Mesenchymal stem cell (in vitro differentiated cells and primary cell): ENCODE measurements around the gene DEGS2.
A peak's percentile ranks its signal among the peaks of the same experiment; 100 is the strongest.

Source experiments
- DNase-seq: peaks from one replicate; pipeline ENCODE4 v3.0.0-alpha.2; 2013
- H2AFZ ChIP-seq: one replicate; pipeline ENCODE4 v1.6.1; 2013; ENCODE audit warnings: low read depth, mild to moderate bottlenecking, control low read depth, inconsistent platforms, low read length, moderate library complexity
- H2AK5ac ChIP-seq: 2 replicates; pipeline ENCODE4 v1.6.1; 2013; ENCODE audit warnings: low read length, moderate library complexity, mild to moderate bottlenecking, inconsistent platforms; ENCODE audit not compliant: severe bottlenecking
- H2BK120ac ChIP-seq: one replicate; pipeline ENCODE4 v1.6.1; 2013; ENCODE audit warnings: low read depth, mild to moderate bottlenecking, inconsistent platforms, low read length, moderate library complexity
- H2BK12ac ChIP-seq, 2 experiments: one replicate each; pipeline ENCODE4 v1.6.1; 2013; ENCODE audit warnings: inconsistent platforms in 2 of 2, low read length in 2 of 2, mild to moderate bottlenecking in 2 of 2, moderate library complexity in 2 of 2, control low read depth in 1 of 2
- H2BK15ac ChIP-seq: one replicate; pipeline ENCODE4 v1.6.1; 2013; ENCODE audit warnings: mild to moderate bottlenecking, low read depth, inconsistent platforms; ENCODE audit not compliant: poor library complexity, severe bottlenecking
- H2BK5ac ChIP-seq: 2 replicates; pipeline ENCODE4 v1.6.1; 2013; ENCODE audit warnings: low read depth, mild to moderate bottlenecking, low read length, control low read depth, inconsistent platforms; ENCODE audit not compliant: poor library complexity, severe bottlenecking
- H3K14ac ChIP-seq, 2 experiments: one replicate each; pipeline ENCODE4 v1.6.1; 2013; ENCODE audit warnings: inconsistent platforms in 2 of 2, low read length in 2 of 2, control low read depth in 1 of 2, mild to moderate bottlenecking in 1 of 2, moderate library complexity in 1 of 2
- H3K18ac ChIP-seq, 2 experiments: one replicate each; pipeline ENCODE4 v1.6.1; 2013; ENCODE audit warnings: inconsistent platforms in 2 of 2, low read length in 2 of 2, control low read depth in 1 of 2, low read depth in 1 of 2, mild to moderate bottlenecking in 1 of 2
- H3K23ac ChIP-seq, 2 experiments: one replicate each; pipeline ENCODE4 v1.6.1; 2013; ENCODE audit warnings: inconsistent platforms in 2 of 2, low read length in 2 of 2, mild to moderate bottlenecking in 2 of 2, moderate library complexity in 2 of 2, control low read depth in 1 of 2
- H3K27ac ChIP-seq: 2 replicates; pipeline ENCODE4 v1.5.1; 2013; ENCODE audit warnings: mild to moderate bottlenecking, moderate library complexity, low read length, control low read depth, inconsistent platforms; ENCODE audit not compliant: poor library complexity, severe bottlenecking
- H3K27me3 ChIP-seq, 2 experiments: 2 replicates each; pipeline versions ENCODE4 v1.6.1 to v1.7.0; 2013; ENCODE audit warnings: low read length in 2 of 2, mild to moderate bottlenecking in 2 of 2, moderate library complexity in 2 of 2, control low read depth in 1 of 2, inconsistent platforms in 1 of 2; ENCODE audit not compliant: control insufficient read depth in 1 of 2, insufficient read depth in 1 of 2
- H3K36me3 ChIP-seq, 2 experiments: 2 replicates each; pipeline versions ENCODE4 v1.6.1 to v1.7.0; 2013; ENCODE audit warnings: low read length in 2 of 2, control low read depth in 1 of 2, inconsistent platforms in 1 of 2, low read depth in 1 of 2, mild to moderate bottlenecking in 1 of 2; ENCODE audit not compliant: insufficient read depth in 2 of 2, control insufficient read depth in 1 of 2
- H3K4ac ChIP-seq, 2 experiments: one replicate each; pipeline ENCODE4 v1.6.1; 2013; ENCODE audit warnings: inconsistent platforms in 2 of 2, low read length in 2 of 2, mild to moderate bottlenecking in 2 of 2, moderate library complexity in 2 of 2, control low read depth in 1 of 2, low read depth in 1 of 2
- H3K4me1 ChIP-seq: 2 replicates; pipeline ENCODE4 v1.6.1; 2013; ENCODE audit warnings: low read depth, low read length, control low read depth; ENCODE audit not compliant: control insufficient read depth, insufficient read depth
- H3K4me2 ChIP-seq: 2 replicates; pipeline ENCODE4 v1.6.1; 2013; ENCODE audit warnings: low read length, mild to moderate bottlenecking, inconsistent platforms; ENCODE audit not compliant: poor library complexity, severe bottlenecking
- H3K4me3 ChIP-seq, 2 experiments: 2 replicates each; pipeline versions ENCODE4 v1.5.1 to v1.7.0; 2013; ENCODE audit warnings: low read length in 2 of 2, mild to moderate bottlenecking in 2 of 2, control low read depth in 1 of 2, low read depth in 1 of 2; ENCODE audit not compliant: insufficient read depth in 1 of 2
- H3K79me1 ChIP-seq: replicated peaks from 2 replicates; pipeline ENCODE4 v1.6.1; 2013; ENCODE audit warnings: mild to moderate bottlenecking, control low read depth, low read length, inconsistent platforms; ENCODE audit not compliant: poor library complexity, severe bottlenecking
- H3K9ac ChIP-seq: 2 replicates; pipeline ENCODE4 v1.7.0; 2013; ENCODE audit warnings: mild to moderate bottlenecking, low read length, moderate library complexity
- H3K9me3 ChIP-seq: 2 replicates; pipeline ENCODE4 v1.7.0; 2013; ENCODE audit warnings: mild to moderate bottlenecking, low read length; ENCODE audit not compliant: control insufficient read depth
- H4K8ac ChIP-seq: one replicate; pipeline ENCODE4 v1.6.1; 2013; ENCODE audit warnings: inconsistent platforms, mild to moderate bottlenecking, low read length, moderate library complexity
- H4K91ac ChIP-seq: one replicate; pipeline ENCODE4 v1.6.1; 2013; ENCODE audit warnings: mild to moderate bottlenecking, low read length, inconsistent platforms
- WGBS: methylation state at CpG from one replicate; pipeline ENCODE4 v1.1.7; 2013; ENCODE audit warnings: mixed read lengths; 5-methylcytosine and 5-hydroxymethylcytosine counted together

Gene DEGS2

GRCh38 chr14:100178691-100179090 is 19.2 kb upstream of the DEGS2 start:
- Histone ChIP-seq H3K79me1 (no peaks in the 10 kb centered on the region), H4K8ac (no peak overlapping the region), H4K91ac (peak overlapping the region; percentile 27), H3K23ac (no peak overlapping the region), H3K4me2 (no peak overlapping the region), H3K9me3 (no peaks in the 10 kb centered on the region), H3K27ac (no peak overlapping the region), H2AFZ (no peak overlapping the region), H3K18ac (no peak overlapping the region), H2AK5ac (no peak overlapping the region), H2BK12ac (no peak overlapping the region), H3K14ac (no peak overlapping the region), H3K36me3 (no peaks in the 10 kb centered on the region), H3K4me3 (no peak overlapping the region), H2BK15ac (no peak overlapping the region), H3K4ac (no peak overlapping the region), H3K9ac (no peak overlapping the region), H2BK5ac (no peak overlapping the region), H3K4me1 (peaks cover 7% of the 10 kb centered on the region), H3K27me3 (peaks cover 10 to 17% of the 10 kb centered on the region in 2 experiments), H2BK120ac (no peak overlapping the region)
- no peak for DNase-seq
- WGBS, result 90% methylated on average over 7 of the region's 7 CpGs

GRCh38 chr14:100176811-100177327 is 17.4 kb upstream of the DEGS2 start:
- H2AK5ac ChIP-seq, result no peak overlapping the region
- H3K79me1 ChIP-seq, result no peaks in the 10 kb centered on the region
- H2AFZ ChIP-seq, result no peak overlapping the region
- H3K4ac ChIP-seq, result no peak overlapping the region
- H4K91ac ChIP-seq, result no peak overlapping the region
- H3K4me1 ChIP-seq, result peaks cover 5% of the 10 kb centered on the region
- no peak overlapping the region for H2BK5ac ChIP-seq
- no peak overlapping the region for H3K9ac ChIP-seq
- WGBS, result 93% methylated on average over 14 of the region's 14 CpGs
- no peak overlapping the region for H3K27ac ChIP-seq
- H3K4me3 ChIP-seq, result no peak overlapping the region
- H3K14ac ChIP-seq, result no peak overlapping the region
- H2BK120ac ChIP-seq, result no peak overlapping the region
- DNase-seq, result no peak
- no peaks in the 10 kb centered on the region for H3K36me3 ChIP-seq
- H3K23ac ChIP-seq, result no peak overlapping the region
- no peaks in the 10 kb centered on the region for H3K9me3 ChIP-seq
- H3K18ac ChIP-seq, result no peak overlapping the region
- no peak overlapping the region for H2BK15ac ChIP-seq
- no peak overlapping the region for H2BK12ac ChIP-seq
- no peak overlapping the region for H4K8ac ChIP-seq
- H3K27me3 ChIP-seq, result peaks cover 21 to 26% of the 10 kb centered on the region in 2 experiments
- no peak overlapping the region for H3K4me2 ChIP-seq

GRCh38 chr14:100173353-100173752 is 13.9 kb upstream of the DEGS2 start:
- Histone ChIP-seq H3K4me3 (no peak overlapping the region), H3K27ac (no peak overlapping the region), H3K36me3 (no peaks in the 10 kb centered on the region), H3K14ac (no peak overlapping the region), H3K27me3 (peaks cover 32 to 35% of the 10 kb centered on the region in 2 experiments), H3K4ac (no peak overlapping the region), H2BK5ac (no peak overlapping the region), H2BK12ac (no peak overlapping the region), H3K9ac (no peak overlapping the region), H2BK15ac (no peak overlapping the region), H2AK5ac (no peak overlapping the region), H4K8ac (no peak overlapping the region), H3K4me1 (peaks cover 5% of the 10 kb centered on the region), H2AFZ (no peak overlapping the region), H3K79me1 (no peaks in the 10 kb centered on the region), H3K18ac (no peak overlapping the region), H3K9me3 (no peaks in the 10 kb centered on the region), H3K4me2 (no peak overlapping the region), H3K23ac (no peak overlapping the region), H4K91ac (no peak overlapping the region), H2BK120ac (no peak overlapping the region)
- WGBS, result 53% methylated on average over 4 of the region's 7 CpGs
- no peak for DNase-seq

GRCh38 chr14:100172811-100173210 is 13.4 kb upstream of the DEGS2 start:
- Histone ChIP-seq H4K8ac (no peak overlapping the region), H3K9ac (no peak overlapping the region), H3K4ac (no peak overlapping the region), H2BK120ac (no peak overlapping the region), H3K27ac (no peak overlapping the region), H3K4me3 (no peak overlapping the region), H3K36me3 (no peaks in the 10 kb centered on the region), H3K23ac (no peak overlapping the region), H3K4me1 (peaks cover 5% of the 10 kb centered on the region), H3K18ac (no peak overlapping the region), H2BK15ac (no peak overlapping the region), H3K79me1 (no peaks in the 10 kb centered on the region), H3K9me3 (no peaks in the 10 kb centered on the region), H2BK12ac (no peak overlapping the region), H4K91ac (peak overlapping the region; percentile 65), H3K4me2 (no peak overlapping the region), H2AK5ac (no peak overlapping the region), H3K27me3 (peaks cover 32 to 35% of the 10 kb centered on the region in 2 experiments), H2BK5ac (no peak overlapping the region), H3K14ac (no peak overlapping the region), H2AFZ (no peak overlapping the region)
- DNase-seq, result no peak
- 82% methylated on average over 5 of the region's 5 CpGs for WGBS
